RKO (cell line): Measurements from ENCODE around the gene LRRC7.
"Not testable (repeated sequence)": the region's sequence is repeated elsewhere in the genome, so short reads cannot be mapped to it uniquely, and the experiment has no call there.

ENCODE experiments used
- DNase-seq: peaks from one replicate; pipeline ENCODE4 v3.0.0-alpha.2; 2016; ENCODE audit warnings: low spot score

LRRC7 gene

GRCh38 chr1:70042090-70042731, 474.5 kb downstream of the LRRC7 start:
- no peak for DNase-seq

- DNase-seq, result no peak
These were observed 476.1 kb downstream of the LRRC7 start for GRCh38 chr1:70043804-70044203.

- no peak for DNase-seq
These were observed 477.1 kb downstream of the LRRC7 start for GRCh38 chr1:70044832-70045231.

- DNase-seq, result not testable (repeated sequence)
These were observed 477.9 kb downstream of the LRRC7 start for GRCh38 chr1:70045581-70045980.

- no peak for DNase-seq
These were observed 480.8 kb downstream of the LRRC7 start for GRCh38 chr1:70048336-70049094.

GRCh38 chr1:70051926-70052325, 484.2 kb downstream of the LRRC7 start:
- DNase-seq, result no peak

GRCh38 chr1:70057500-70057899, 489.8 kb downstream of the LRRC7 start:
- DNase-seq, result no peak

- DNase-seq, result no peak
These were observed 493.5 kb downstream of the LRRC7 start for GRCh38 chr1:70061231-70061630.

GRCh38 chr1:70063861-70064260, 496.1 kb downstream of the LRRC7 start:
- no peak for DNase-seq

GRCh38 chr1:70066711-70067110, 499.0 kb downstream of the LRRC7 start:
- no peak for DNase-seq

- no peak for DNase-seq
These were observed 503.9 kb downstream of the LRRC7 start for GRCh38 chr1:70071601-70072000.

- no peak for DNase-seq
These were observed 504.6 kb downstream of the LRRC7 start for GRCh38 chr1:70072231-70072751.

- DNase-seq, result no peak
These were observed 508.0 kb downstream of the LRRC7 start for GRCh38 chr1:70075761-70076160.

- DNase-seq, result no peak
These were observed 509.3 kb downstream of the LRRC7 start for GRCh38 chr1:70077066-70077465.

GRCh38 chr1:70079546-70079945, 511.8 kb downstream of the LRRC7 start:
- DNase-seq, result no peak

- no peak for DNase-seq
These were observed 515.8 kb downstream of the LRRC7 start for GRCh38 chr1:70083519-70083918.

GRCh38 chr1:70084314-70084915, 516.7 kb downstream of the LRRC7 start:
- DNase-seq, result no peak

GRCh38 chr1:70085521-70085920, 517.8 kb downstream of the LRRC7 start:
- no peak for DNase-seq

- DNase-seq, result no peak
These were observed 519.2 kb downstream of the LRRC7 start for GRCh38 chr1:70086897-70087296.

- DNase-seq, result no peak
These were observed 522.4 kb downstream of the LRRC7 start for GRCh38 chr1:70090141-70090540.

- no peak for DNase-seq
These were observed 523.2 kb downstream of the LRRC7 start for GRCh38 chr1:70090875-70091274.

GRCh38 chr1:70091811-70092210, 524.1 kb downstream of the LRRC7 start:
- DNase-seq, result no peak

GRCh38 chr1:70092526-70092925, 524.8 kb downstream of the LRRC7 start:
- DNase-seq, result no peak
